Sciatic nerve (tissue), 2 donors: ENCODE measurements around the gene TRAPPC8. TPM values are rescaled to one million over a fixed set of nuclear protein-coding genes. Genes with fewer than 3 reads are reported as not detected.
"Not testable (repeated sequence)": the region's sequence is repeated elsewhere in the genome, so short reads cannot be mapped to it uniquely, and the experiment has no call there.

Experiments used
- ATAC-seq: fragments of 200-7000 bp; cut with Tn5 transposase; one replicate; pipeline ENCODE4 v1.9.1; 2020; ENCODE audit warnings: mild to moderate bottlenecking, moderate library complexity
- DNase-seq: peaks from one replicate; pipeline ENCODE4 v3.0.0-alpha.2; 2020; ENCODE audit warnings: low spot score
- intact Hi-C: fragments of 100-400 bp; cut with DNase I; formaldehyde crosslinking; loops from one replicate; pipeline ENCODE4 v1.14.2; 2022
- total RNA-seq: library from RNA; stranded (reverse); fragmentation: NEBNext Ultra II Directional; extraction: Animal tissue kit (Norgen Biotek cat#: 25700); gene quantifications from one replicate; pipeline ENCODE4 v1.2.1, GENCODE V29; 2021
- donor health status: DM: no; HTN: no; CAD: no.
- donor health status: DM: no; HTN: no; CAD: no.

Gene TRAPPC8, protein sequence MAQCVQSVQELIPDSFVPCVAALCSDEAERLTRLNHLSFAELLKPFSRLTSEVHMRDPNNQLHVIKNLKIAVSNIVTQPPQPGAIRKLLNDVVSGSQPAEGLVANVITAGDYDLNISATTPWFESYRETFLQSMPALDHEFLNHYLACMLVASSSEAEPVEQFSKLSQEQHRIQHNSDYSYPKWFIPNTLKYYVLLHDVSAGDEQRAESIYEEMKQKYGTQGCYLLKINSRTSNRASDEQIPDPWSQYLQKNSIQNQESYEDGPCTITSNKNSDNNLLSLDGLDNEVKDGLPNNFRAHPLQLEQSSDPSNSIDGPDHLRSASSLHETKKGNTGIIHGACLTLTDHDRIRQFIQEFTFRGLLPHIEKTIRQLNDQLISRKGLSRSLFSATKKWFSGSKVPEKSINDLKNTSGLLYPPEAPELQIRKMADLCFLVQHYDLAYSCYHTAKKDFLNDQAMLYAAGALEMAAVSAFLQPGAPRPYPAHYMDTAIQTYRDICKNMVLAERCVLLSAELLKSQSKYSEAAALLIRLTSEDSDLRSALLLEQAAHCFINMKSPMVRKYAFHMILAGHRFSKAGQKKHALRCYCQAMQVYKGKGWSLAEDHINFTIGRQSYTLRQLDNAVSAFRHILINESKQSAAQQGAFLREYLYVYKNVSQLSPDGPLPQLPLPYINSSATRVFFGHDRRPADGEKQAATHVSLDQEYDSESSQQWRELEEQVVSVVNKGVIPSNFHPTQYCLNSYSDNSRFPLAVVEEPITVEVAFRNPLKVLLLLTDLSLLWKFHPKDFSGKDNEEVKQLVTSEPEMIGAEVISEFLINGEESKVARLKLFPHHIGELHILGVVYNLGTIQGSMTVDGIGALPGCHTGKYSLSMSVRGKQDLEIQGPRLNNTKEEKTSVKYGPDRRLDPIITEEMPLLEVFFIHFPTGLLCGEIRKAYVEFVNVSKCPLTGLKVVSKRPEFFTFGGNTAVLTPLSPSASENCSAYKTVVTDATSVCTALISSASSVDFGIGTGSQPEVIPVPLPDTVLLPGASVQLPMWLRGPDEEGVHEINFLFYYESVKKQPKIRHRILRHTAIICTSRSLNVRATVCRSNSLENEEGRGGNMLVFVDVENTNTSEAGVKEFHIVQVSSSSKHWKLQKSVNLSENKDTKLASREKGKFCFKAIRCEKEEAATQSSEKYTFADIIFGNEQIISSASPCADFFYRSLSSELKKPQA (N-terminal part only)
- total RNA-seq, result 53.2 TPM

- DNase-seq (peak; percentile 99), ATAC-seq (peak; percentile 99)
- intact Hi-C loops, result no loop called here
Observed at GRCh38 chr18:31942999-31943877, at the start of gene TRAPPC8. TRAPPC8 (minus strand) TSS chr18:31943128; CDS start chr18:31942764, 364 bp downstream.

- DNase-seq (no peak), ATAC-seq (no peak)
- intact Hi-C loops, result no loop called here
Observed at GRCh38 chr18:31990823-31991222, 47.9 kb upstream of the TRAPPC8 start.

DNA sequence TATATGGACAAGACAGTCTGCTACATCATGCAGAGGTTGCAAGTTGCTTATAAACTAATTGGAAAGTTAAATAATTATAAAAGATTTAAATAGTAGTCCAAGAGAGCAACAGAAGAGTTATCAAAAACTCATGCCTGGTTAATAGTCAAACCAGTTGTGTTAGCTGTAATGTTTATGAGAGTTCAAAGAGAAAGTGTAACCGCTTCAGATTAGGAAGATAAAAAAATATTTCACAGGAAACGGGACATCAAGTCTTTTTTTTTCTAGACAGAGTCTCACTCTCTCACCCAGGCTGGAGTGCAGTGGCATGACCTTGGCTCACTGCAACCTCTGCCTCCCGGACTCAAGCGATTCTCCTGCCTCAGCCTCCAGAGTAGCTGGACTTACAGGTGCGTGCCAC, 41.0 kb upstream of the TRAPPC8 start:
- ATAC-seq, result no peak
- intact Hi-C loops, result no loop called here
- no peak for DNase-seq

DNA sequence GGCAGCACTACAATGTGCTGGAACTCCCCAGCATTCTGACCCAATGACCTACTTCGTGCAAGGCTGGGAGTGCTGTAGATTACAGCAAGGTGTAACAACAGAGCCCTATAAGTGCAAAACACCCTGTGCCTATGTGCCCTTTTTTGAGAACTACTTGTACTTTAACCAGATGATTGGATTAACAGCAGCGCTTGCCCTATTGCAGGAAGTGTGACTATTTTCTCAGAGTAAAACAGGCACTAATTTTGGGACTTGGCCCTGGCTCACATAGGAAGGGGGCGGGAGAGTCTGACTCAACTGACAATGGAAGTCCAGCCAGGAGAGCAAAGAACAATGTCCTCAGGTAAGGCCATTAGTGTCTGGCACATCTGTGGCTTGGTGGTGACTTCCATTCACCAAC, 40.1 kb upstream of the TRAPPC8 start:
- intact Hi-C loops, result no loop called here
- ATAC-seq (peak; percentile 30), DNase-seq (no peak)

DNA sequence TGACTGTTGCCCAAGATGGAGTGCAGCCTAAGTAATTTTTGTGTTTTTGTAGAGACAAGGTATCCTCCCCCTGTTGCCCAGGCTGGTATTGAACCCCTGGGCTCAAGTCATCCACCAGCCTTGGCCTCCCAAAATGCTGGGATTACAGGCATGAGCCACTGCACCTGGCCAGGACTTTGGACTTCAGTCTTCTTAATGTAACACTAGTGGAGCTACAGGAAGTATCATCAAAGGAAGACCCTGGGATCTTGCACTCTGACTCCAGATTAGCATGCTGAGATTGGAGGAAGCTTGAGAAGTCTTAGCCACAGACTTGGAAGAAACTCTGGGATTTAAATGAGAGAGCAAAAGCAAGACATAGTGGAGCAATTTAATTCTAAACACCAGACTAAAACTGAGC, 37.9 kb upstream of the TRAPPC8 start:
- no peak for ATAC-seq
- intact Hi-C loops, result no loop called here

DNA sequence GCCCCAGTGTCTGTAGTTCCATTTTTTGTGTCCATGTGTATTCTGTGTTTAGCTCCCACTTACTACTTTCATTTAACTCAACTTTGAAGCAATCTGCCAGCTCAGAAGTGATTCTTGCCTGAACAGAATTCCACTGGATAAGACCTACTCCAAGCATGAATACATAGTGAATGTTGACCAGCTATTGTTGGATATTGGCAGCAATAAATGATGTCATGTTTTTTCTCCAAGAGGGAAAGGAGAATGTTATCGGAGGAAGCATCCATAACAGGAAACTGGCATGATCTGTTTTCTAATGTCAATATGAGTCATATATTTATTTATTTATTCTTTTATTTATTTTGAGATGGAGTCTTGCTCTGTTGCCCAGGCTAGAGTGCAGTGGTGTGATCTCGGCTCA, 36.8 kb upstream of the TRAPPC8 start:
- DNase-seq, result no peak
- ATAC-seq, result no peak
- intact Hi-C loops, result loop anchor here (5.0 kb wide), 1 partner anchor 237 kb away; no protein-coding TSS in a partner anchor

More for the DNA sequence above, 37.9 kb upstream of the TRAPPC8 start:
- no peak for DNase-seq

GRCh38 chr18:31978616-31979015, 35.7 kb upstream of the TRAPPC8 start:
- DNase-seq (no peak), ATAC-seq (no peak)
- intact Hi-C loops, result loop anchor here (5.0 kb wide), 1 partner anchor 236 kb away; no protein-coding TSS in a partner anchor

DNA sequence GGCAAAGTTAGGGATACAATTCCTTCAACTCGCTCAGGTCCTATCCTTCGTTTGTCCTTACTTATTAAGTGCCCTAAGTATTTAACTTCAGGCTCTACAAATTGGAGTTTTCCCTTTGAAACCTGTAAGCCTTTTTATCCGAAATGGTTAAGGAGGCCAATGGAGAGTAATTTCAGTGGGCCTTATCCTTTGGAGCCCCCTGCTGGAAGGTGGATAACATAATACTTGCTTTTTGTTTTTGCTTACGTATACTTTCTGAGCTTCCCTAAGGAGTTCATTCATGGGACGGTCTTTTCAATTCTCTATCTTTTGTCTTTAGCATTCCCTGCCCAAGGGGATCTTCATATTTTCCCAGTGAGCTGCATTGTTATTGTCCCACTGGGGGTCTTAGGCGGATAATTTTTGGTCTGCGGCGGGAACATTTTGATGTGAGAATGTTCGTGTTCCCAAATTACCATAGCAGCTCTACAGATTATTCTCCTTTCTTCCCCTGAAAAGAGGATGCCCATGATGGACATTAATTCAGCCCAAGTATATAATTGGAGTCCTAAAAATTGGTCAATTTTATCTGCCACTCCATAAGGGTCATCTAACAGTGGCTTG, 34.4 kb upstream of the TRAPPC8 start:
- ATAC-seq, result peak; percentile 50
- intact Hi-C loops, result loop anchor here (5.0 kb wide), 1 partner anchor 235 kb away; no protein-coding TSS in a partner anchor
- DNase-seq, result no peak

DNA sequence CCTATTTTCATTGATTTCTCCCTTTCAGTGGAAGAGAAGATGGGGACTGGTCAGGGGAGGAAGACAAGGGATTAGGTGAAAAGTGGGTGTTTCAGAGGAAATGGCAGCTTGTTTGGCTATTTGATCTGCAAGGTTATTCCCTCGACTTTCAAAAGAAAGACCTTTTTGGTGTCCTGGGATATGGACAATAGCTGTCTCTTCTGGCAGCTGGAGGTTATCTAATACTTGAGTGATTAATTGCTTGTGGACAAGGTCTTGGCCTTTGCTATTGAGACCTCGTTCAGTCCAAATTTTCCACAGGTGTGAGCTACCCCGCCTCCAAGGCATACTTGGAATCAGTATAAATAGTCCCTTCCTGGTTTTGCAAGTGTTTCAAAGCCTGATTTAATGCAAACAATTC, 33.3 kb upstream of the TRAPPC8 start:
- intact Hi-C loops, result loop anchor here (5.0 kb wide), 1 partner anchor 234 kb away; no protein-coding TSS in a partner anchor
- ATAC-seq (no peak), DNase-seq (no peak)

- ATAC-seq, result no peak
- no peak for DNase-seq
- intact Hi-C loops, result no loop called here
Observed at GRCh38 chr18:31973929-31974546, 31.1 kb upstream of the TRAPPC8 start.

DNA sequence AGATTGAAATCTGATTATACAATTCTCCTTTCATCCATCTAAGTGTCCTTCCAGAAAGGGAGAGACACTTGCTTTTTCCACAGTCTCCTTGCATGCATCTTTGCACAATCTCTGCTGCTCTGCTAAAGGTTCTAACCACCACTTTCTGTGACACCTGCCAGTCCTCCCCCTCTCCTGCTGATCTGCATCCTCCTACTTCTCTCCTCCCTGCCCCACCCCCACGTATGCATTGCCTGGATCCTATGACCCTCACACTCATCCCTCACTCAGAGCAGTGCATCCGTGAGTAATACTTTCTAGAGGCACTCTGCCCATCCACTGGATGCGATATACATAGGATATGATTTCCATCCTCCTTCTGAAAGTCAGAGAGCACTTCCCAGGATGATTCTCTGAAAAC, 27.7 kb upstream of the TRAPPC8 start:
- ATAC-seq (no peak), DNase-seq (no peak)
- intact Hi-C loops, result no loop called here

DNA sequence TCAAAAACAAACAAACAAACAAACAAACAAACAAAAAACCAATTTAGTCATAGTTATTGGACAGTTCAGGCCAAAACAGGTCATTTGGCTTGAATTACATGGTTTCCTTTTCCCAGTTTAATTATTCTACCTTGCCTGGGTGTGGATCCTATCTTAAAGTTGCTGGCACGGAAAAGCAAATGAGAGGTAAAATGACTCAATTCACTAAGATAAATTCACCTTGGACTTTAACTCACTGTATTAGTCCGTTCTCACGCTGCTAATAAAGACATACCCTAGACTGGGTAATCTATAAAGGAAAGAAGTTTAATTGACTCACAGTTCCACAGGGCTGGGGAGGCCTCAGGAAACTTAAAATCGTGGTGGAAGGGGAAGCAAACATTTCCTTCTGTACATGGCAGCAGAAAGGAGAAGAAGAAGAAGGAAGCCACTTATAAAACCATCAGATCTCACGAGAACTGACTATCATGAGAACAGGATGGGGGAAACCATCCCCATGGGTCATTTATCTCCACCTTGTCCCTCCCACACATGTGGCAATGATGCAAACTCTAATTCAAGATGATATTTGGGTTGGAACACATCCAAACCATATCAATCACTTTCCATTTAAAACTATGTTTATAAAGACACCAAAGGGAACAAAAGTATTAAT, 22.5 kb upstream of the TRAPPC8 start:
- no peak for DNase-seq
- intact Hi-C loops, result no loop called here
- no peak for ATAC-seq

DNA sequence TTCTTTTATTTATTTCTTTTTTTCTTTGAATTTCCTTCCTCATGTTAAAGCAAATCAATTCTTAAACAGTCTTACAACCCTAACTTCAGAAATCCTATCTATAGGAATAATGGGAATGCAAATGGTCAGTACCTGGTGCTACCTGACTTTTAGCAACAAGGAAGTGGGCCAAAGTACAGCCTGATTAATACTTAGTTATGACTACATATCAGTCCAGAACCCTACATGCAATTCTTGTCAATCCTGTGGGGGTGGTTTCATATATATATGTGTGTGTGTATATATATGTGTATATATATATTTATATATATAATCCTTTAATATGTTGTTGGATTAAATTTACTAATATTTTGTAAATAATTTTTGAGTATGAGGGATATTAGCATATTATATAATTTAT, 14.8 kb upstream of the TRAPPC8 start:
- ATAC-seq (no peak), DNase-seq (no peak)
- intact Hi-C loops, result no loop called here

- ATAC-seq (no peak), DNase-seq (no peak)
- intact Hi-C loops, result no loop called here
Observed at GRCh38 chr18:31954349-31954748, 11.4 kb upstream of the TRAPPC8 start.

GRCh38 chr18:31953699-31954098, 10.8 kb upstream of the TRAPPC8 start:
- DNase-seq, intact Hi-C loops, ATAC-seq: not testable (repeated sequence)

DNA sequence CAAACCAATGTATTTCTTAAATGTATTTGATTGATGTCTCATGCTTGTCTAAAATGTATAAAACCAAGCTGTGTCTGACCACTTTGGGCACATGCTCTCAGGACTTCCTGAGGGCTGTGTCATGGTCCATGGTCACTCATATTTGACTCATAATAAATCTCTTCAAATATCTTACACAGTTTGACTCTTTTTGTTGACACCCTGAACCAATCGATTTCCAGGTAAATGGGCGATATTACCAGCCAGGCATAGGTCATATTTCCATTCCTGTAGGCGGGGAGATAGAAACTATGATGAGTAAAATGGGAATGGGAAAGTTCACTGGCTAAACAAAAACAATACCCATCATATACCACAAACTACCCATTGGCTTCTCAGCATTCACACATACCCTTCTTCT, 9.3 kb upstream of the TRAPPC8 start:
- intact Hi-C loops, result no loop called here
- DNase-seq (no peak), ATAC-seq (no peak)

DNA sequence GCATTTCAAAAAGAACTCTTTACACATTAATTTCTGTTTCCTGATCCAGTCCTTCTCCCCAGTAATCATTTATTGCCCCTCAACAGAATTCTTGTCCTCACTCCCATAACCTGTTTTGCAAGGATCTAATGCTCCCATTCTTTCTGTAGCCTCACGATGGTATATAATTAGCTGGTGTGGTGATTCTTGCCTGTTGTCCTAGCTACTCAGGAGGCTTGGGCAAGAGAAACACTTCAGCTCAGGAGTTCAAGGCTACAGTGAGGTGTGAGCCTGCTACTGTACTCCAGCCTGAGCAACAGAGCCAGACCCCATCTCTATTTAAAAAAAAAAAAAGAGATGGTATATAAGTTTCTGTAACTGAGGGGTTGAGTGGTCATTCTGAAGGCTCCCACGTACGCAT, 7.7 kb upstream of the TRAPPC8 start:
- DNase-seq (no peak), ATAC-seq (no peak)
- intact Hi-C loops, result no loop called here
